SK-N-DZ (cell line): ENCODE results near the gene POLR2I. TPM values are rescaled to one million over a fixed set of nuclear protein-coding genes. Genes with fewer than 3 reads are reported as not detected.

Experiments
- DNase-seq: peaks from one replicate; pipeline ENCODE4 v3.0.0-alpha.2; 2015; ENCODE audit warnings: low spot score
- polyA plus RNA-seq, 2 experiments: library from polyadenylated mRNA; depleted of rRNA; stranded (reverse); fragments of >200 nt; gene quantifications; 2 replicates each; pipeline ENCODE4 v1.2.3, GENCODE V29; 2014

POLR2I gene
- polyA plus RNA-seq (2014; cell fraction: cytosol; rRNA removed), result 99.7 and 132 TPM in 2 replicates
- 56.2 and 91.9 TPM in 2 replicates for polyA plus RNA-seq (2014; cell fraction: nucleus; rRNA removed)

- DNase-seq, result peak; percentile 100
These were observed at the start of gene POLR2I for GRCh38 chr19:36114721-36115452. POLR2I (minus strand) TSS chr19:36114875; CDS start chr19:36114856, 19 bp downstream.

GRCh38 chr19:36163813-36164212, 49.1 kb upstream of the POLR2I start:
- no peak for DNase-seq

- DNase-seq, result no peak
These were observed 46.3 kb upstream of the POLR2I start for GRCh38 chr19:36160821-36161596.

- no peak for DNase-seq
These were observed 38.5 kb upstream of the POLR2I start for GRCh38 chr19:36153126-36153525.

- DNase-seq, result no peak
These were observed 37.8 kb upstream of the POLR2I start, which contains the start of gene COX7A1 for GRCh38 chr19:36152352-36153091. COX7A1 (minus strand) TSS chr19:36152447; CDS start chr19:36152407, 40 bp downstream.

- no peak for DNase-seq
These were observed 37.3 kb upstream of the POLR2I start for GRCh38 chr19:36152019-36152351.

- DNase-seq, result no peak
These were observed 36.7 kb upstream of the POLR2I start for GRCh38 chr19:36151144-36152018.

GRCh38 chr19:36150586-36150985, 35.9 kb upstream of the POLR2I start:
- no peak for DNase-seq

- no peak for DNase-seq
These were observed 35.2 kb upstream of the POLR2I start for GRCh38 chr19:36149673-36150406.

GRCh38 chr19:36144624-36145023, 29.9 kb upstream of the POLR2I start:
- no peak for DNase-seq

- DNase-seq, result no peak
These were observed 27.8 kb upstream of the POLR2I start for GRCh38 chr19:36142496-36142895.

GRCh38 chr19:36142046-36142445, 27.4 kb upstream of the POLR2I start:
- DNase-seq, result no peak

- peak; percentile 74 for DNase-seq
These were observed 26.6 kb upstream of the POLR2I start for GRCh38 chr19:36141039-36141927.

- DNase-seq, result peak; percentile 51
These were observed 25.8 kb upstream of the POLR2I start for GRCh38 chr19:36140304-36141038.

- DNase-seq, result peak; percentile 94
These were observed 25.0 kb upstream of the POLR2I start, which contains the start of gene CAPNS1 for GRCh38 chr19:36139473-36140303. CAPNS1 (plus strand) TSS chr19:36140066; CDS start chr19:36141012, 946 bp downstream.

- DNase-seq, result no peak
These were observed 24.4 kb upstream of the POLR2I start for GRCh38 chr19:36139120-36139472.

GRCh38 chr19:36136964-36137686, 22.4 kb upstream of the POLR2I start:
- DNase-seq, result no peak
